Natural killer cell treated with Interleukin-12 subunit alpha and Interleukin-12 subunit beta and Interleukin-15 and Interleukin-18, amount 100 ng/mL, for 72 hours (primary cell): ENCODE results near the gene PRICKLE2. TPM values are rescaled to one million over a fixed set of nuclear protein-coding genes. Genes with fewer than 3 reads are reported as not detected.

Experiments used
- ATAC-seq, 2 donors: fragments of 150-1000 bp; cut with Tn5 transposase in 1 of 2; sonication (Bioruptor Pico), chemical (Tn5 transposase) in 1 of 2; 2 replicates each; pipeline ENCODE4 v1.10.0; 2021
- DNase-seq: peaks from one replicate; pipeline ENCODE4 v3.0.0; 2022; ENCODE audit warnings: low spot score
- H3K27ac Mint-ChIP-seq, 2 donors: 1 replicate in 1 of 2; 2 replicates in 1 of 2; pipeline ENCODE4 v1.8.0; 2022; ENCODE audit warnings: mixed read lengths in 2 of 2, mild to moderate bottlenecking in 1 of 2, moderate library complexity in 1 of 2
- H3K27me3 Mint-ChIP-seq, 2 donors: 1 replicate in 1 of 2; 2 replicates in 1 of 2; pipeline ENCODE4 v1.8.0; 2022; ENCODE audit warnings: mixed read lengths in 2 of 2
- H3K36me3 Mint-ChIP-seq: one replicate; pipeline ENCODE4 v1.8.0; 2022; ENCODE audit warnings: mixed read lengths
- H3K4me1 Mint-ChIP-seq, 2 donors: 1 replicate in 1 of 2; 2 replicates in 1 of 2; pipeline ENCODE4 v1.8.0; 2022; ENCODE audit warnings: low read depth in 2 of 2, mixed read lengths in 2 of 2, mild to moderate bottlenecking in 1 of 2
- H3K4me3 Mint-ChIP-seq: one replicate; pipeline ENCODE4 v1.8.0; 2022; ENCODE audit warnings: mixed read lengths
- H3K9me3 Mint-ChIP-seq: 2 replicates; pipeline ENCODE4 v1.8.0; 2022; ENCODE audit warnings: mixed read lengths
- total RNA-seq, 2 donors: library from RNA; stranded (reverse); gene quantifications; one replicate each; pipeline ENCODE4 v1.2.3, GENCODE V29; 2022

PRICKLE2 gene
- total RNA-seq, 2 donors from 2014 or later = 0.59 TPM; not detected in 1

- H3K27me3 Mint-ChIP-seq = peaks cover 0 to 9% of the 10 kb centered on the region in 2 donors
- no peaks in the 10 kb centered on the region for H3K9me3 Mint-ChIP-seq
- no peaks in the 10 kb centered on the region for H3K4me1 Mint-ChIP-seq
- no peak overlapping the region for H3K27ac Mint-ChIP-seq
- ATAC-seq = no peak
- H3K36me3 Mint-ChIP-seq = no peaks in the 10 kb centered on the region
- DNase-seq = no peak
- no peak overlapping the region for H3K4me3 Mint-ChIP-seq
Observed at GRCh38 chr3:64240396-64240795, 15.1 kb upstream of the PRICKLE2 start.

- H3K9me3 Mint-ChIP-seq = no peaks in the 10 kb centered on the region
- ATAC-seq (no peak), DNase-seq (no peak)
- H3K36me3 Mint-ChIP-seq = no peaks in the 10 kb centered on the region
- peaks cover 0 to 9% of the 10 kb centered on the region in 2 donors for H3K27me3 Mint-ChIP-seq
- no peak overlapping the region for H3K27ac Mint-ChIP-seq
- H3K4me1 Mint-ChIP-seq = no peaks in the 10 kb centered on the region
- no peak overlapping the region for H3K4me3 Mint-ChIP-seq
Observed at GRCh38 chr3:64239841-64240240, 14.6 kb upstream of the PRICKLE2 start.

- DNase-seq = no peak
- H3K9me3 Mint-ChIP-seq = no peaks in the 10 kb centered on the region
- no peak overlapping the region for H3K4me3 Mint-ChIP-seq
- no peaks in the 10 kb centered on the region for H3K36me3 Mint-ChIP-seq
- H3K4me1 Mint-ChIP-seq = no peaks in the 10 kb centered on the region
- peaks cover 0 to 2% of the 10 kb centered on the region in 2 donors for H3K27me3 Mint-ChIP-seq
- ATAC-seq = no peak
- H3K27ac Mint-ChIP-seq = no peak overlapping the region
Observed at GRCh38 chr3:64238971-64239667, 13.9 kb upstream of the PRICKLE2 start.

GRCh38 chr3:64237083-64237482 is 11.8 kb upstream of the PRICKLE2 start:
- Mint-ChIP-seq H3K27ac (no peak overlapping the region), H3K9me3 (peaks cover 4% of the 10 kb centered on the region), H3K36me3 (no peaks in the 10 kb centered on the region), H3K4me3 (no peak overlapping the region), H3K4me1 (no peaks in the 10 kb centered on the region), H3K27me3 (no peaks in the 10 kb centered on the region)
- DNase-seq (no peak), ATAC-seq (no peak)

- Mint-ChIP-seq H3K27ac (no peak overlapping the region), H3K4me1 (no peaks in the 10 kb centered on the region), H3K9me3 (peaks cover 4% of the 10 kb centered on the region), H3K36me3 (no peaks in the 10 kb centered on the region), H3K4me3 (no peak overlapping the region), H3K27me3 (no peaks in the 10 kb centered on the region)
- DNase-seq (no peak), ATAC-seq (no peak)
Observed at GRCh38 chr3:64235605-64236004, 10.3 kb upstream of the PRICKLE2 start.

- no peak overlapping the region for H3K4me3 Mint-ChIP-seq
- ATAC-seq (no peak), DNase-seq (no peak)
- no peaks in the 10 kb centered on the region for H3K4me1 Mint-ChIP-seq
- no peaks in the 10 kb centered on the region for H3K27me3 Mint-ChIP-seq
- no peaks in the 10 kb centered on the region for H3K36me3 Mint-ChIP-seq
- peaks cover 4% of the 10 kb centered on the region for H3K9me3 Mint-ChIP-seq
- no peak overlapping the region for H3K27ac Mint-ChIP-seq
Observed at GRCh38 chr3:64234571-64234970, 9.3 kb upstream of the PRICKLE2 start.

GRCh38 chr3:64232821-64233220 is 7.6 kb upstream of the PRICKLE2 start:
- DNase-seq (no peak), ATAC-seq (no peak)
- no peak overlapping the region for H3K27ac Mint-ChIP-seq
- H3K36me3 Mint-ChIP-seq = no peaks in the 10 kb centered on the region
- no peak overlapping the region for H3K4me3 Mint-ChIP-seq
- no peaks in the 10 kb centered on the region for H3K27me3 Mint-ChIP-seq
- H3K4me1 Mint-ChIP-seq = no peaks in the 10 kb centered on the region
- H3K9me3 Mint-ChIP-seq = peaks cover 4% of the 10 kb centered on the region

- Mint-ChIP-seq H3K27me3 (no peaks in the 10 kb centered on the region), H3K4me1 (no peaks in the 10 kb centered on the region), H3K9me3 (peaks cover 4% of the 10 kb centered on the region), H3K4me3 (no peak overlapping the region), H3K36me3 (no peaks in the 10 kb centered on the region), H3K27ac (no peak overlapping the region)
- ATAC-seq (no peak), DNase-seq (no peak)
Observed at GRCh38 chr3:64229903-64230302, 4.6 kb upstream of the PRICKLE2 start.

- DNase-seq (no peak), ATAC-seq (no peak)
- no peaks in the 10 kb centered on the region for H3K4me1 Mint-ChIP-seq
- no peak overlapping the region for H3K4me3 Mint-ChIP-seq
- H3K36me3 Mint-ChIP-seq = no peaks in the 10 kb centered on the region
- H3K9me3 Mint-ChIP-seq = peaks cover under 1% of the 10 kb centered on the region
- H3K27ac Mint-ChIP-seq = no peak overlapping the region
- H3K27me3 Mint-ChIP-seq = no peaks in the 10 kb centered on the region
Observed at GRCh38 chr3:64228110-64228509, 2.8 kb upstream of the PRICKLE2 start.

GRCh38 chr3:64226730-64227129 is 1.5 kb upstream of the PRICKLE2 start:
- Mint-ChIP-seq H3K27me3 (no peaks in the 10 kb centered on the region), H3K9me3 (no peaks in the 10 kb centered on the region), H3K27ac (no peak overlapping the region), H3K36me3 (no peaks in the 10 kb centered on the region), H3K4me3 (no peak overlapping the region), H3K4me1 (no peaks in the 10 kb centered on the region)
- no peak for DNase-seq
- ATAC-seq = no peak

GRCh38 chr3:64225695-64226499 is 631 bp upstream of the PRICKLE2 start:
- no peaks in the 10 kb centered on the region for H3K4me1 Mint-ChIP-seq
- ATAC-seq = no peak
- H3K4me3 Mint-ChIP-seq = no peak overlapping the region

GRCh38 chr3:64223791-64224745 is 1.2 kb downstream of the PRICKLE2 start:
- ATAC-seq (no peak), DNase-seq (no peak)
- no peaks in the 10 kb centered on the region for H3K4me1 Mint-ChIP-seq
- H3K36me3 Mint-ChIP-seq = no peaks in the 10 kb centered on the region
- H3K27me3 Mint-ChIP-seq = no peaks in the 10 kb centered on the region
- no peaks in the 10 kb centered on the region for H3K9me3 Mint-ChIP-seq
- H3K4me3 Mint-ChIP-seq = no peak overlapping the region
- no peak overlapping the region for H3K27ac Mint-ChIP-seq

More at GRCh38 chr3:64225695-64226499, 631 bp upstream of the PRICKLE2 start:
- H3K27ac Mint-ChIP-seq = no peak overlapping the region
- no peak for DNase-seq
- no peaks in the 10 kb centered on the region for H3K36me3 Mint-ChIP-seq
- no peaks in the 10 kb centered on the region for H3K9me3 Mint-ChIP-seq
- H3K27me3 Mint-ChIP-seq = no peaks in the 10 kb centered on the region

- ATAC-seq (no peak), DNase-seq (no peak)
- Mint-ChIP-seq H3K36me3 (no peaks in the 10 kb centered on the region), H3K27ac (no peak overlapping the region), H3K4me3 (no peak overlapping the region), H3K4me1 (no peaks in the 10 kb centered on the region), H3K9me3 (no peaks in the 10 kb centered on the region), H3K27me3 (no peaks in the 10 kb centered on the region)
Observed at GRCh38 chr3:64222501-64223111, 2.7 kb downstream of the PRICKLE2 start.
